NCI-H82 treated with DMSO at 0.1 percent for 48 hours (cell line): ENCODE data around the gene SEC11A.

Experiments
- DNase-seq: peaks from one replicate; lab custom pipeline; 2025; ENCODE audit not compliant: unreplicated experiment; lab: John Stamatoyannopoulos, UW

Gene SEC11A

GRCh38 chr15:84685304-84685703 lies 30.6 kb downstream of the SEC11A start:
- DNase-seq = no peak

- no peak for DNase-seq
Observed at GRCh38 chr15:84684092-84684491, 31.8 kb downstream of the SEC11A start.

- DNase-seq = no peak
Observed at GRCh38 chr15:84681831-84682230, 34.1 kb downstream of the SEC11A start.

DNA sequence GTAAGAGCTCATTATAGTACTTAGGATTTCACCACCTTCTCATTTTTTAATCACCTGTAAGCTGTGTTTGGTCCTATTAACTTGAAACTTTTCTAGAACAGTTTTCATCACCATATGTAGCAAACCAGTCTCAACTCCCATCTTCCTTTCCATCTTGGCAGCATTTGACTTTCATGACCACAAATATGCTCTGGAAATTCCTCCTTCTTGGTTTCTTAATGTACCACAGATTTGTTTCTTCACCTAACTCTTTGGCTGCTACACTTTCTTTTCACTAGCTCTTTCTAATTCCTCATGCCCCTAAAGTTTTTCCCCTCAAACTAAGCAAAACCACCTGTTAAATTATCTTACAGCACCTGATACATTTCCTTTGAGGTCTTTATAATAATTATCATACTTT lies 44.7 kb downstream of the SEC11A start:
- no peak for DNase-seq

DNA sequence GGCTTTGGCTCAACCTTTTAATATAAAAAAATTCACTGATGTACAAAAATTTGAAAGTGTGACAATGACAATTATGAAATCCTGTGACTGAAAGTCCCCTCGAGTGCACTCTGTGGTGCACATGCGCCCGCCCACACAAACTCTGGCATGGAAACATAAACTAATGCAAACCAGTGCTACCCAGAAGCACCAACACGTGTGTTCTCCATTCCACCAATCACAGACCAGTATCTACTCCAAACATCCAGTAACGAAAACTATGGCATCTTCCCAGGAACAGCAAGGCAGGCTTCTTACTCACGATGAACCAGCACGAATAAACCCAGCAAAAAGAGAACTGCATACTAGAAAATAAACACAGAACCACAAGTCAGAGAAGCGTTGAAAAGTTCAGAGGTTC lies 46.2 kb downstream of the SEC11A start:
- no peak for DNase-seq

- DNase-seq = no peak
Observed at GRCh38 chr15:84668221-84668982, 47.5 kb downstream of the SEC11A start.

DNA sequence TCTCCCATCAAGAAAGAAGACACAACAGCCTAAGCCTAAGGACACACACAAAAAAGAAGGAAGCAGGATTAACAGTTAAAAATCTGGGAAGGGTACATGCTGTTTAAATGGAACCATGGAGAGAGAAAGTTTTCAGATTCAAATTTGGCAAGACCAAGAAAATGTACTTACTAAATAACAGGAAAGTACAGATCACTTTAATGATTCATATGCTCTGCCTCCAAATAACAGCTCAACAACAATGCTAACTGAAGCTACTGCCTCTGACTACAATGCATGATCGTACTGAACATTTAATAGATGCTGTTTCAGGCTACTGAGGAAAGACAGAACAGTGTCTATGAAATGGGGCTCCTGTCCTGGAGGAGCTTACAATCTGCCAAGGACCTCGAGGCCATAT lies 49.6 kb downstream of the SEC11A start:
- no peak for DNase-seq

- no peak for DNase-seq
Observed at GRCh38 chr15:84661001-84661400, 54.9 kb downstream of the SEC11A start.

DNA sequence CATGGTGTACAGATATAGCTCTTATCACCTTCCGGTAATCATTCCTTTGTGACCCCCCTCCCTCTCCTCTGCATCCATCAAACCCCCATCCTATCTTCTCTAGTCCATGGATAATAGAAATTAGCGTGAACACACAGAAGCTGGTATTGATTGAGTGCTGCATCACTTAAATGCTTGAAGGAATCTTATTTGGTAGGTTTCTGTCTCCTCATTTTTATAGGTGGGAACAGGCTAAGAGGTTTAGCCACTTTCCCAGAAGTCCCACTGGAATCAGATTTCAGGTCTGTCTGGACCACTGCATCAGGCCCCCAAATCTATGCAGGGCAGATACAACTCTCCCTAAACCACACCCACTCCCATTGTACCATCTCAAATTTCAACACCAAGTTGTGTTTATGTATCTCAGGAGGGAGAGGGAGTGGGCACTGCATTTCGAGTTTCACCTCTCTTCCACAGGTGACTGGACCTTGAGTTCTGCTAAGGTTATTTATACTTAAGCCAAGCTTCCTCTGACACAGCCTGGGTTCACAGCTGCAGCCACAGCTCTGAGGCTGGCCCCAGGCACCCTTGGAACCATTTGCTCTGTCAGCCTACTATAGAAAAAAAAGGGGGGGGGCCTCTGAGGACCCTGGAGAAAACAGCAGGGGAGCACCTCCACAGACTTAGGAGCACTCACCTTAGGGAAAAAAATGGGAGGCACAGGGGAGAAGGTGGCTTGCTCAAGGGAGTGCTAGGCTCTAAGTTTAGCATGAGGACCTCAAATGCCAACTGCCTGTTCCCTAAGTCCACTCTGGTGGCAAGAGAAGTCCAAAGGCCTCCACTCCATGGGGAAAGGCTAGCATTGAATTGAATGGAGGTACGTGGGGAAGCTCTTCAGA lies 55.8 kb downstream of the SEC11A start:
- DNase-seq = no peak

DNA sequence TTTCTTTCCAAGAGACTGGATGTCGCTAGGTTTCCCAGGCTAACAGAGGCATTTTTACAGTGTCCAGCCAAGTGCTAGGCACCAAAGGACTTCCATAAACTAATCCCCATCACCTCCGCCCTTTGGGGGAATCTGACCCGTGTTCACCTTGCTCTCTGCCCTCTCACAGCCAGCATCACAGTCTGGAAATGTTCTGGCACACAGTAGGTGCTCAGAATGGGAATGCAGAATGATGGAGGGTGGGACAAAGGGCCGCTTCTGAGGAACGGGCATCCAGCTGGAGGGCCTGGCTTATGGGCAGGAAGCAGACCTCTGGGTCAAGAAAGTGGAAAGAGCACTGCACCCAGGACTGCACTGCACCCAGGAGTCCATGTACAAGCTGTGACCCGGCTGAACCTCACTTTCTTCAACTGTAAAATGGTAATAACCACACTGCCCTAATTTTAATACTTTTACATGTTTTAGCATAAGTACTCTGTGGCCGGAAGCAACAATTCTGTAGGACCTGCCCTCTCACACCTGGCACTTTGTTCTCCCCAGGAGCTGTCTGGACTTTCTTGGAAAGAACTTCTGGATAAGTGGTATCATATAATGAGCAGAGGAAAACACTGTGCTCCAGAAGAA lies 57.0 kb downstream of the SEC11A start:
- no peak for DNase-seq

- peak; percentile 57 for DNase-seq
Observed at GRCh38 chr15:84658080-84658787, 57.7 kb downstream of the SEC11A start, which contains the start of gene NMB. Gene NMB (minus strand): TSS chr15:84658199. CDS start chr15:84658152, 47 bp downstream.

- no peak for DNase-seq
Observed at GRCh38 chr15:84657748-84658079, 58.2 kb downstream of the SEC11A start.

DNA sequence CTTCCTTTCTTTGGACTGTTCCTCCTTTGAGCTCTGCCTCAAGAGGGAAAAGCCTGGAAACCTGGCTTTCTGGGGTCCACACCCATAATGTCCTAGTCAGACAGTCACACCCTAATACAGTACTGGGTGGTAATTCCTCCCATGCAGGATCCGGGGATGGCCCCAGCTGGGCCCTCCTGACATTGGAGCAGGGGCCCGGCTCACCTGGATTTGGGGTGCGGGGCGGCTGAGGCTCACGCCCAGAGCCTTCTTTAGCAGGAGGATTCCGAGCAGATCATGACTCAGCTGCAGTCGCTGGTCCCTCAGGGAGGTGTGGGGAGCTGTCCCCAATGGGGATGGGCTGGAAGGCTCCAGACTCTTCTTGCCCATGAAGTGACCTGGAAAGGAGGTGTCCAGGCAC lies 59.0 kb downstream of the SEC11A start:
- DNase-seq = no peak

DNA sequence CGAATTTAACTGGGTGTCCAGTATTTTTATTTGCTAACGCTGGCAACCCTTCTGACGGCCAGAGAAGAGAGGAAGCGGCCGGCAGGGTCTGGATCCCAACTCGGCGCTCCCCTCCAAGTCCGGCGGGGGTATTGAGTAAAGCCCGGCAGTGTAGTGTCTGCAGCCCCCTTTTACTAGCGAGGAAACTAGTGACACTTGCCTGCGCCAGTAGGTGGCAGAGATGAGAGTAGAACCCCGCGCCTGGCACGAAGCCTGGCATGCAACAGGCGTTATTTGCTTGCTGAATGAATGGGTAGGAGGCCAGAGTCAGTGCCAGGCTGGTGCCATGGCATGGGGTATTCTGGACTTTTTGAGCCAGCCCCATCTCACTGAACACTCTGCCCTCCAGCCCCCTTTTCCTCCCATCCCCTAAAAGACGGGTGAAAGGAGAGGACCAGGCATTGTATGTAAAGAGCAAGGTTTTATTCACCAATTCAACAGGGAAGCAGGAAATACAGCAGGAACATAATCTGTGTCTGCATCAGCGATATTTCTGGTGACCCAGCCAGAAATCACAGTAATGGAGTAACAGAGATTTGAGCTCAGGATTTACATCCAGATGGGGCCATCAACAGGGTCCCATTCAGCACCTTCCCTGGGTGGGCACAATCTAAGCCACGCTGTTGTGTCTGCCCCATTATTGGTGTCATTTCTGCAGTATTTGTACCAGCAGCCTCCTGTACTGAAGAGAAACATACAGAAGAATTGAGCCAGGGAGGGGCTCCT lies 61.1 kb downstream of the SEC11A start:
- DNase-seq = peak; percentile 44

DNA sequence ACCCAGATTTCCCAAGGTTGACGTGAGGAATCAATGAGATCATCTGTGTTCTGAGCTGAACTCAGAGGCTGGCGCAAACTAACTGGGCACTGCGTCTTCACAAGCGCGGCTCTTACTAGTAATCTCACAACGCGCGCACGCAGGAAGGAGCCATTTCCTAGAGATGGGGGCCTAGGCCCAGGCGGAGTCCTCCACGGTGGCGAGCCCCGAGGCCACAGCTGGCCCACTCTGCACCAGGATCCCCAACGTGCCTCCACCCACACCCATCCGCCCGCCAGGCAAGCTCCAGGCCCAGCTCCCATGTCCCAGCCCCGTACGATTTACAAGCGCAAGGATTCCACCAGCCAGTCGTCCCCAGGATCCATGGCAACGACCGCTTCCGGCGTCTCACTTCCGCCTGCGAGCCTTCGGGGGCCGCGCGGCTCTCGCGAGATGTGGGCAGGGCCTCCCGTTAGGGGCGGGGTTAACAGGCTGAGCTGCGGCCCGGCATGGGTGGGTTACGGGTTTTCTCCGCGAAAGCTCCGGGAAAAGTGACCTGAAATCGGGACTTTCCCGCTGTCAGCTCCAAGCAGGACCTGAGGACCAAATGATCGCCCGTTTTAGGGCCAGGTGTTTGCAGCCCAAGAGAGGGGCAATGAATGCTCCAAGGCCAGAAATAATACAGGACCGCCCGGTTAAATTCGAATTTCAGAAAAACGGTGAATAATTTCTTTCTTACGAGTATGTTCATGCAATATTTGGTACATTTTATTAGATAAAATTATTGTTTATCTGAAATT lies 61.8 kb downstream of the SEC11A start, which contains the start of gene WDR73:
WDR73 (minus strand) TSS at position 374 of the 779 bp plus-strand sequence; CDS start at position 365, 9 bp downstream.
- peak; percentile 66 for DNase-seq

GRCh38 chr15:84653584-84653909 lies 62.4 kb downstream of the SEC11A start:
- no peak for DNase-seq

- DNase-seq = no peak
Observed at GRCh38 chr15:84649706-84650105, 66.2 kb downstream of the SEC11A start.

DNA sequence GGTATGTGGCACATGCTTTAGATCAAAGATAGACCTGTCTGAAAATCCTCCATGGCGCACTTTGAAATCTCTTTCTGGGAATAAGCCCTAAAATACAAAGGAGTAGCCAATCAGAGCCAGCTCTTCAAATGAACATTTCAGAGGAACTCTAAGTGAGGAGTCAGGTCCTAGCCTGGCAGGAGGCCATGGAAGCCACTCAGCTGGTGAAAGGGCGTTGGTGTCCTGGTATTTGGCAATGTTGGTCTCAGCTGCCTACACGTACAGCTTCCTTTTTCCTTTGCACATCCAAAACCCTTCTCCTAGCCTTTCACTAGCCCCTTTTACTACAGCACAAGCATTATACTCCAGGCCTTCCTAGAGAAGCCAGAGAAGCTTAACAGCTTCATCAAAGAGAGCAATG lies 67.4 kb downstream of the SEC11A start:
- no peak for DNase-seq

GRCh38 chr15:84647726-84648125 lies 68.2 kb downstream of the SEC11A start:
- DNase-seq = no peak

GRCh38 chr15:84645997-84646396 lies 69.9 kb downstream of the SEC11A start:
- DNase-seq = no peak
